SK-N-SH (cell line): ENCODE measurements around the gene NOC2L. TPM values are rescaled to one million over a fixed set of nuclear protein-coding genes. Genes with fewer than 3 reads are reported as not detected.

Experiments
- CTCF ChIA-PET: fragments of 300-600, 350-600 bp; formaldehyde crosslinking; extraction: SDS; loops from one replicate; lab custom pipeline; 2021; lab: Yijun Ruan, JAX
- POLR2A ChIA-PET: fragments of 350-600 bp; sonication (Branson Sonifier 250); formaldehyde crosslinking; extraction: SDS; loops from one replicate; lab custom pipeline; 2020; ENCODE audit warnings: antibody characterized with exemption, inconsistent platforms; lab: Yijun Ruan, JAX
- DNase-seq: peaks from one replicate; pipeline ENCODE4 v3.0.0; 2012
- H2AFZ ChIP-seq: fragments of 200-600 bp; sonication (generic); 2 replicates; pipeline ENCODE4 v1.8.1; 2016; ENCODE audit warnings: antibody characterized with exemption, mild to moderate bottlenecking, low read depth
- H3F3A ChIP-seq: fragments of 200-600 bp; sonication (generic); replicated peaks from 2 replicates; pipeline ENCODE3; 2016; ENCODE audit warnings: antibody characterized with exemption, mild to moderate bottlenecking; ENCODE audit not compliant: insufficient read depth
- H3K27ac ChIP-seq, 2 experiments: fragments of 200-500 bp in 1 of 2; fragments of 200-600 bp in 1 of 2; sonication (Bioruptor generic) in 1 of 2; sonication (generic), shearing (Covaris generic) in 1 of 2; 2 replicates each; pipeline versions ENCODE4 v1.5.1 to v1.6.1; 2014 to 2016; ENCODE audit warnings: low read depth in 2 of 2, inconsistent platforms in 1 of 2, low read length in 1 of 2, mild to moderate bottlenecking in 1 of 2, mixed read lengths in 1 of 2
- H3K27me3 ChIP-seq: fragments of 200-600 bp; sonication (generic), shearing (Covaris generic); 2 replicates; pipeline ENCODE4 v1.6.1; 2016; ENCODE audit warnings: mixed run types; ENCODE audit not compliant: insufficient read depth
- H3K36me3 ChIP-seq, 2 experiments: fragments of 200-500 bp in 1 of 2; fragments of 200-600 bp in 1 of 2; sonication (Bioruptor generic) in 1 of 2; sonication (generic) in 1 of 2; replicated peaks in 1 of 2; 2 replicates each; pipeline versions ENCODE3 to v1.5.1; 2014 to 2016; ENCODE audit warnings: low read length in 1 of 2, mild to moderate bottlenecking in 1 of 2; ENCODE audit not compliant: insufficient read depth in 2 of 2, control insufficient read depth in 1 of 2
- H3K4me1 ChIP-seq, 2 experiments: fragments of 200-500 bp in 1 of 2; fragments of 200-600 bp in 1 of 2; sonication (Bioruptor generic) in 1 of 2; sonication (generic), shearing (Covaris generic) in 1 of 2; 2 replicates each; pipeline versions ENCODE4 v1.5.1 to v1.6.1; 2014 to 2016; ENCODE audit warnings: low read depth in 1 of 2, low read length in 1 of 2, mixed run types in 1 of 2; ENCODE audit not compliant: insufficient read depth in 2 of 2, control insufficient read depth in 1 of 2
- H3K4me2 ChIP-seq: fragments of 200-600 bp; sonication (generic), shearing (Covaris generic); 2 replicates; pipeline ENCODE4 v1.6.1; 2017; ENCODE audit warnings: mixed run types
- H3K4me3 ChIP-seq, 2 experiments: fragments of 200-500 bp in 1 of 2; fragments of 200-600 bp in 1 of 2; sonication (Bioruptor generic) in 1 of 2; sonication (generic), shearing (Covaris generic) in 1 of 2; 2 replicates each; pipeline versions ENCODE4 v1.5.1 to v1.8.1; 2014 to 2016; ENCODE audit warnings: low read depth in 2 of 2, inconsistent platforms in 1 of 2, low read length in 1 of 2, mild to moderate bottlenecking in 1 of 2, mixed read lengths in 1 of 2, moderate library complexity in 1 of 2
- H3K79me2 ChIP-seq: fragments of 200-600 bp; sonication (generic); 2 replicates; pipeline ENCODE4 v1.8.1; 2017; ENCODE audit warnings: mild to moderate bottlenecking; ENCODE audit not compliant: insufficient read depth
- H3K9ac ChIP-seq: fragments of 200-600 bp; sonication (generic); 2 replicates; pipeline ENCODE4 v1.6.1; 2017; ENCODE audit warnings: mixed run types
- H3K9me2 ChIP-seq: fragments of 200-600 bp; sonication (generic); 2 replicates; pipeline ENCODE4 v1.6.1; 2017; ENCODE audit warnings: mixed run types
- H3K9me3 ChIP-seq: fragments of 200-600 bp; sonication (generic); 2 replicates; pipeline ENCODE4 v1.6.1; 2017; ENCODE audit warnings: mixed run types, mild to moderate bottlenecking, moderate library complexity
- H4K20me1 ChIP-seq: fragments of 200-600 bp; sonication (generic); 2 replicates; pipeline ENCODE4 v1.6.1; 2017; ENCODE audit warnings: mild to moderate bottlenecking, mixed run types; ENCODE audit not compliant: insufficient read depth
- CTCF ChIP-seq: fragments of 200-600 bp; sonication (generic); IDR thresholded peaks from 2 replicates; pipeline ENCODE4 v1.6.1; 2017; ENCODE audit warnings: antibody characterized with exemption, mild to moderate bottlenecking, moderate library complexity
- MAX ChIP-seq: IDR thresholded peaks from 2 replicates; pipeline ENCODE4 v1.4.0; 2012; ENCODE audit warnings: low read depth
- MEF2A ChIP-seq: IDR thresholded peaks from 2 replicates; pipeline ENCODE4 v1.4.0; 2012; ENCODE audit warnings: low read depth, borderline replicate concordance
- RAD21 ChIP-seq: IDR thresholded peaks from 2 replicates; pipeline ENCODE4 v1.6.1; 2012; ENCODE audit warnings: mild to moderate bottlenecking, low read length
- RCOR1 ChIP-seq: fragments of 150-350 bp; IDR thresholded peaks from 2 replicates; pipeline ENCODE4 v1.6.1; 2017; ENCODE audit warnings: antibody characterized with exemption, low read length
- TEAD4 ChIP-seq: IDR thresholded peaks from 2 replicates; pipeline ENCODE4 v1.4.0; 2012; ENCODE audit warnings: mild to moderate bottlenecking, borderline replicate concordance; ENCODE audit not compliant: insufficient read depth
- YY1 ChIP-seq: IDR thresholded peaks from 2 replicates; pipeline ENCODE4 v1.4.0; 2012; ENCODE audit warnings: low read depth, mild to moderate bottlenecking
- ZBTB33 ChIP-seq: IDR thresholded peaks from 2 replicates; pipeline ENCODE4 v1.4.0; 2012; ENCODE audit warnings: low read depth, borderline replicate concordance
- WGBS: methylation state at CpG from one replicate; pipeline ENCODE4 v1.1.6; 2017; ENCODE audit warnings: low lambda C conversion rate; 5-methylcytosine and 5-hydroxymethylcytosine counted together
- polyA plus RNA-seq, 3 experiments: library from polyadenylated mRNA; depleted of rRNA; stranded (reverse); fragments of >200 nt; gene quantifications; 2 replicates each; pipeline ENCODE4 v1.2.3, GENCODE V29; 2012

Gene NOC2L
- polyA plus RNA-seq, 1 of the 3 experiments (the other 2 are of a cell fraction), result 124 TPM

- TF ChIP-seq ZBTB33 (no peak), YY1 (no peak), CTCF (peak; percentile 47)
Measured at GRCh38 chr1:938088-938683, 20.9 kb downstream of the NOC2L start (continued).

DNA sequence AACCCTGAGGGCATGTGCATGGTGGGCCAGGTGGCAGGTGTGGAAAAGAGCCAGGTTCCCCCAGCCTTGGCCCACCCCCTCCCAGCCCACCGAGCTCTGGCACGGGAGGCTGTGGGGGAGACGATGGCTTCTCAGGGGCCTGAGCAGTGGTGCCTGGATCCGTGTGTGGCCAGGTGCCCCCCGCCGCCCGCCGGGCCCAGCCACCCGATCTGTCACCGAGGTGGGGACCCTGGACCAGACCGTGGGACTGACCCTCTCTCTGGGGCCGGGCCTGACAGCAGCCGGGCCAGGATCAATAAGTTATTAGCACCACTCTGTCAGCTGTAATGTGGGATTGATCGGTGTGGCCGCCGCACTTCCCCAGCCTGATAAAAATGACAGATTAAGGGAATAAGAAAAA is 21.5 kb downstream of the NOC2L start:
- TF ChIP-seq TEAD4, result no peak
- no peak for TF ChIP-seq RCOR1
- TF ChIP-seq MEF2A, result no peak
- no peak for TF ChIP-seq RAD21
- no peak for TF ChIP-seq MAX
- Histone ChIP-seq H3K4me3 (no peak overlapping the region), H3K4me2 (no peak overlapping the region), H3K79me2 (no peaks in the 10 kb centered on the region), H3K9ac (no peak overlapping the region), H4K20me1 (no peaks in the 10 kb centered on the region), H3K36me3 (no peaks in the 10 kb centered on the region), H3K9me3 (no peaks in the 10 kb centered on the region), H2AFZ (no peak overlapping the region), H3F3A (peaks cover 5% of the 10 kb centered on the region), H3K9me2 (no peaks in the 10 kb centered on the region), H3K27ac (no peak overlapping the region), H3K4me1 (peaks cover 0 to 42% of the 10 kb centered on the region in 2 experiments; a peak in 1 of 4 replicates), H3K27me3 (no peaks in the 10 kb centered on the region)
- ChIA-PET CTCF (interaction anchor here (0.8 to 8.9 kb wide), 15 partner anchors 8 to 68 kb away, joined by 3 to 125 read pairs (median 6); partner anchors contain the start of gene SAMD11), POLR2A (interaction anchor here (1.5 kb wide), 1 partner anchor 32 kb away, joined by 5 read pairs; no protein-coding TSS in a partner anchor)
- 94% methylated on average over 9 of the region's 16 CpGs for WGBS
- no peak for DNase-seq
